ENCODE results near the gene VWDE. TPM values are rescaled to one million over a fixed set of nuclear protein-coding genes. Genes with fewer than 3 reads are reported as not detected.

Gene VWDE
- polyA plus RNA-seq, 3 donors: 4.6 to 6.7 (median 5.3) TPM

GRCh38 chr7:12360948-12361347 is 42.7 kb downstream of the VWDE start:
- no peak for DNase-seq (ENCODE audit: extremely low read depth in 1 of 11, low read depth in 9 of 11, low spot score in 4 of 11)

GRCh38 chr7:12358694-12359093 is 45.0 kb downstream of the VWDE start:
- no peak for DNase-seq (ENCODE audit: extremely low read depth in 1 of 11, low read depth in 9 of 11, low spot score in 4 of 11)

- no peak for DNase-seq (ENCODE audit: extremely low read depth in 1 of 11, low read depth in 9 of 11, low spot score in 4 of 11)
These were observed 46.2 kb downstream of the VWDE start for GRCh38 chr7:12357508-12357907.

GRCh38 chr7:12351843-12352242 is 51.8 kb downstream of the VWDE start:
- no peak for DNase-seq (ENCODE audit: extremely low read depth in 1 of 11, low read depth in 9 of 11, low spot score in 4 of 11)

GRCh38 chr7:12350971-12351370 is 52.7 kb downstream of the VWDE start:
- no peak for DNase-seq (ENCODE audit: extremely low read depth in 1 of 11, low read depth in 9 of 11, low spot score in 4 of 11)

- no peak for DNase-seq (ENCODE audit: extremely low read depth in 1 of 11, low read depth in 9 of 11, low spot score in 4 of 11)
These were observed 66.6 kb downstream of the VWDE start for GRCh38 chr7:12337095-12337494.

- DNase-seq (ENCODE audit: extremely low read depth in 1 of 11, low read depth in 9 of 11, low spot score in 4 of 11): no peak
These were observed 74.5 kb downstream of the VWDE start for GRCh38 chr7:12328888-12329770.

GRCh38 chr7:12327922-12328321 is 75.7 kb downstream of the VWDE start:
- no peak for DNase-seq (ENCODE audit: extremely low read depth in 1 of 11, low read depth in 9 of 11, low spot score in 4 of 11)

GRCh38 chr7:12325646-12326045 is 78.0 kb downstream of the VWDE start:
- no peak for DNase-seq (ENCODE audit: extremely low read depth in 1 of 11, low read depth in 9 of 11, low spot score in 4 of 11)

GRCh38 chr7:12323415-12323814 is 80.2 kb downstream of the VWDE start:
- DNase-seq (ENCODE audit: extremely low read depth in 1 of 11, low read depth in 9 of 11, low spot score in 4 of 11): no peak

GRCh38 chr7:12322903-12323300 is 80.8 kb downstream of the VWDE start:
- no peak for DNase-seq (ENCODE audit: extremely low read depth in 1 of 11, low read depth in 9 of 11, low spot score in 4 of 11)

- DNase-seq (ENCODE audit: extremely low read depth in 1 of 11, low read depth in 9 of 11, low spot score in 4 of 11): peak in 2 of 11 donors; percentile 7 to 9
These were observed 81.3 kb downstream of the VWDE start for GRCh38 chr7:12322284-12322902.

GRCh38 chr7:12320987-12321647 is 82.5 kb downstream of the VWDE start:
- DNase-seq (ENCODE audit: extremely low read depth in 1 of 11, low read depth in 9 of 11, low spot score in 4 of 11): no peak

GRCh38 chr7:12320241-12320986 is 83.3 kb downstream of the VWDE start:
- DNase-seq (ENCODE audit: extremely low read depth in 1 of 11, low read depth in 9 of 11, low spot score in 4 of 11): no peak

- DNase-seq (ENCODE audit: extremely low read depth in 1 of 11, low read depth in 9 of 11, low spot score in 4 of 11): no peak
These were observed 86.0 kb downstream of the VWDE start for GRCh38 chr7:12317675-12318074.

- no peak for DNase-seq (ENCODE audit: extremely low read depth in 1 of 11, low read depth in 9 of 11, low spot score in 4 of 11)
These were observed 86.7 kb downstream of the VWDE start for GRCh38 chr7:12316925-12317324.

- peak in 2 of 11 donors; percentile 2 to 11 for DNase-seq (ENCODE audit: extremely low read depth in 1 of 11, low read depth in 9 of 11, low spot score in 4 of 11)
These were observed 88.6 kb downstream of the VWDE start for GRCh38 chr7:12315049-12315448.

GRCh38 chr7:12314199-12314598 is 89.5 kb downstream of the VWDE start:
- DNase-seq (ENCODE audit: extremely low read depth in 1 of 11, low read depth in 9 of 11, low spot score in 4 of 11): no peak

GRCh38 chr7:12305502-12305901 is 98.2 kb downstream of the VWDE start:
- DNase-seq (ENCODE audit: extremely low read depth in 1 of 11, low read depth in 9 of 11, low spot score in 4 of 11): no peak

All from renal cortex interstitium (tissue), 11 donors.